ENCODE measurements around the gene RUVBL2.

DNA sequence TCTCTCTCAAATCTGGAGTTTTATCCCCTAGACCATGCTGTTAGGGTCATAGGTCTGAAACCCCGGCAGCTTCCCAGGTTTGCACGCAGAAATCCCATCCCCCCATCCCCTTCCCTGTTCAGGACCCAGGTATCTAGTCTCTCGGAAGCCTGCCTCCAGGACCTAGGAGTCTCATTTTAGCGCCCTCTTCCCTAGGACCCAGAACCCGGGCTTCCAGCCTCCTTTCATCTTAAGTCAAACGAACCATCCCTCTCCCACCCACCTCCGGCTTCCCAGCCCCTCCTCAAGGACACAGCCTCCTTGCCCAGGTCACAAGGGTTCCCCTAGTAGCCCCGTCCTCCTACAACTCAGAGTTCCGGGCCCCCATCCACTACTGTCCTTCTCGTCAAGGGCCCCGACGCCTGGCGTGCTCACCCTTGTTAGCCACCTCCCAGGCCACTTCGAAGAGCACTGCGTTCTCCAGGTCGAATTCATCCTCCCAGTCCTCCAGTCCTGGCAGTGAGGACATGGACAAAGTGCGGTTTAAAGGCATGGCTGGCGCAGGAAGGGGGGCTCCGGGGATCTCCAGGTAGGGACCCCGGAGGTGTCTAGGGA lies 1.0 kb upstream of the RUVBL2 start:
- TF ChIP-seq CTCF (IDR thresholded peaks at IDR 0.05) (no peak), EP300 (IDR thresholded peaks at IDR 0.05) (no peak), POLR2A (IDR thresholded peaks at IDR 0.05) (no peak)

All from tibial nerve (tissue), 4 donors.